Neural cell (in vitro differentiated cells): ENCODE results near the gene JAZF1. TPM values are rescaled to one million over a fixed set of nuclear protein-coding genes. Genes with fewer than 3 reads are reported as not detected.

Experiments used
- H2AFZ ChIP-seq: fragments of 200-600, 300-800 bp; sonication (generic), shearing (Covaris generic); 2 replicates; pipeline ENCODE4 v1.6.0; 2014; ENCODE audit warnings: low read depth, mild to moderate bottlenecking, antibody characterized with exemption, low read length, moderate library complexity
- H3F3A ChIP-seq: fragments of 200-600 bp; shearing (Covaris generic); 2 replicates; pipeline ENCODE4 v1.6.1; 2016; ENCODE audit warnings: mild to moderate bottlenecking, moderate library complexity, mixed read lengths, antibody characterized with exemption, low read length; ENCODE audit not compliant: insufficient read depth, poor library complexity, severe bottlenecking
- H3K27ac ChIP-seq: fragments of 200-600, 300-800 bp; sonication (generic), shearing (Covaris generic); 2 replicates; pipeline ENCODE4 v1.5.1; 2014; ENCODE audit warnings: mild to moderate bottlenecking, low read length, moderate library complexity
- H3K27me3 ChIP-seq: fragments of 300-800, 200-600 bp; sonication (generic), shearing (Covaris generic); 2 replicates; pipeline ENCODE4 v1.6.0; 2014; ENCODE audit warnings: mild to moderate bottlenecking, low read depth, low read length, moderate library complexity; ENCODE audit not compliant: insufficient read depth
- H3K36me3 ChIP-seq: fragments of 300-800, 200-600 bp; sonication (generic), shearing (Covaris generic); 2 replicates; pipeline ENCODE4 v1.5.1; 2014; ENCODE audit warnings: mild to moderate bottlenecking, antibody characterized with exemption, low read length, moderate library complexity; ENCODE audit not compliant: insufficient read depth
- H3K4me2 ChIP-seq: fragments of 300-800, 200-600 bp; sonication (generic), shearing (Covaris generic); 2 replicates; pipeline ENCODE4 v1.6.0; 2014; ENCODE audit warnings: mild to moderate bottlenecking, low read length
- H3K4me3 ChIP-seq: fragments of 300-800, 200-600 bp; sonication (generic), shearing (Covaris generic); 2 replicates; pipeline ENCODE4 v1.5.1; 2014; ENCODE audit warnings: mild to moderate bottlenecking, low read length, moderate library complexity
- H3K79me2 ChIP-seq: fragments of 200-600 bp; shearing (Covaris generic); replicated peaks from 2 replicates; pipeline ENCODE4 v1.6.0; 2014; ENCODE audit warnings: mild to moderate bottlenecking, low read length, moderate library complexity; ENCODE audit not compliant: insufficient read depth
- H3K9ac ChIP-seq: fragments of 300-800, 200-600 bp; sonication (generic), shearing (Covaris generic); 2 replicates; pipeline ENCODE4 v1.6.1; 2016; ENCODE audit warnings: mild to moderate bottlenecking, low read length, mixed read lengths
- H3K9me2 ChIP-seq: fragments of 200-600 bp; shearing (Covaris generic); 2 replicates; pipeline ENCODE4 v1.6.1; 2016; ENCODE audit warnings: mild to moderate bottlenecking, low read length, mixed read lengths; ENCODE audit not compliant: insufficient read depth
- H3K9me3 ChIP-seq: fragments of 200-600, 300-800 bp; sonication (generic), shearing (Covaris generic); 2 replicates; pipeline ENCODE4 v1.6.1; 2016; ENCODE audit warnings: mild to moderate bottlenecking, mixed run types, low read length, moderate library complexity, mixed read lengths
- H4K20me1 ChIP-seq: fragments of 200-600 bp; shearing (Covaris generic); 2 replicates; pipeline ENCODE4 v1.6.1; 2016; ENCODE audit warnings: mild to moderate bottlenecking, mixed run types; ENCODE audit not compliant: insufficient read depth
- EP300 ChIP-seq: fragments of 450-650 bp; conservative IDR thresholded peaks from 2 replicates; pipeline ENCODE4 v1.6.1; 2014; ENCODE audit warnings: antibody characterized with exemption, mild to moderate bottlenecking, moderate library complexity; ENCODE audit not compliant: poor library complexity, severe bottlenecking
- EZH2 ChIP-seq: fragments of 200-600, 300-800 bp; shearing (Covaris generic), sonication (generic); IDR thresholded peaks from 2 replicates; pipeline ENCODE4 v1.6.1; 2014; ENCODE audit warnings: antibody characterized with exemption, low read length, borderline replicate concordance, mild to moderate bottlenecking; ENCODE audit not compliant: insufficient read depth, poor library complexity, severe bottlenecking
- MXI1 ChIP-seq: fragments of 450-650 bp; conservative IDR thresholded peaks from 2 replicates; pipeline ENCODE4 v1.6.1; 2014; ENCODE audit warnings: antibody characterized with exemption, mild to moderate bottlenecking; ENCODE audit not compliant: poor library complexity, severe bottlenecking
- POLR2AphosphoS5 ChIP-seq: IDR thresholded peaks from 2 replicates; pipeline ENCODE4 v1.6.1; 2012
- RAD21 ChIP-seq: fragments of 450-650 bp; conservative IDR thresholded peaks from 2 replicates; pipeline ENCODE4 v1.6.1; 2014; ENCODE audit warnings: antibody characterized with exemption, mild to moderate bottlenecking, moderate library complexity
- TAF1 ChIP-seq: IDR thresholded peaks from 2 replicates; pipeline ENCODE4 v1.6.1; 2012; ENCODE audit warnings: low read depth
- polyA plus RNA-seq: library from polyadenylated mRNA; depleted of rRNA; stranded (reverse); fragments of >200 nt; gene quantifications from 2 replicates; pipeline ENCODE4 v1.2.3, GENCODE V29; 2014
- TF ChIP-seq, protein P1 (sequence below): IDR thresholded peaks from 2 replicates; pipeline ENCODE4 v1.6.1; 2012; ENCODE audit warnings: borderline replicate concordance
- TF ChIP-seq, protein P2 (sequence below): fragments of 450-650 bp; IDR thresholded peaks from 2 replicates; pipeline ENCODE4 v1.5.1; 2014; ENCODE audit warnings: antibody characterized with exemption, mild to moderate bottlenecking, moderate library complexity; ENCODE audit not compliant: poor library complexity, severe bottlenecking

JAZF1 gene
- polyA plus RNA-seq, 1 donor from 2014 or later = 29.5 TPM

DNA sequence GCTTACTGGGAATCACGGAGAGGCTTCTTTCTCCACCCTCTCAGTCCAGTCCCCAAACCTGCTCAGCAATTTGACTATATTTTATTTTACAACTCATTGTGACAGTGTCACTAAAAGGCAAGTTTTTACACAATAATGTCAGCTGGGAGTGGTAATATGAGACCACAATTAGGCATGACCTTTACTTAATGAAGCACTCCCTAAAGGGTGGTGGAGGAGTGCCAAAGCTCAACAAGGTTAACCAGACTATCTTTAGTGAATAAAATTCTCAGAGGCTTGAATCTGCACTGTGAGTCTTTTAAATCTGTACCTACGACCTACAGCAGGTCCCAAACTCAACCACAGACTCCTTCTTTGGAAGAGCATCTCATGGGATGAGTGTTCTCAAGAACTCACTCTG, 225.0 kb downstream of the JAZF1 start:
- Histone ChIP-seq H3K9ac (no peak overlapping the region), H3K27me3 (no peaks in the 10 kb centered on the region), H3K36me3 (no peaks in the 10 kb centered on the region), H3K27ac (no peak overlapping the region), H3K4me2 (no peak overlapping the region), H4K20me1 (no peaks in the 10 kb centered on the region), H3K9me2 (no peaks in the 10 kb centered on the region), H3K9me3 (no peaks in the 10 kb centered on the region), H3K79me2 (no peaks in the 10 kb centered on the region), H3F3A (no peaks in the 10 kb centered on the region), H3K4me3 (no peak overlapping the region), H2AFZ (no peak overlapping the region)
- TF ChIP-seq EZH2 (no peak), EP300 (no peak), MXI1 (no peak)
- TF ChIP-seq, protein P1, sequence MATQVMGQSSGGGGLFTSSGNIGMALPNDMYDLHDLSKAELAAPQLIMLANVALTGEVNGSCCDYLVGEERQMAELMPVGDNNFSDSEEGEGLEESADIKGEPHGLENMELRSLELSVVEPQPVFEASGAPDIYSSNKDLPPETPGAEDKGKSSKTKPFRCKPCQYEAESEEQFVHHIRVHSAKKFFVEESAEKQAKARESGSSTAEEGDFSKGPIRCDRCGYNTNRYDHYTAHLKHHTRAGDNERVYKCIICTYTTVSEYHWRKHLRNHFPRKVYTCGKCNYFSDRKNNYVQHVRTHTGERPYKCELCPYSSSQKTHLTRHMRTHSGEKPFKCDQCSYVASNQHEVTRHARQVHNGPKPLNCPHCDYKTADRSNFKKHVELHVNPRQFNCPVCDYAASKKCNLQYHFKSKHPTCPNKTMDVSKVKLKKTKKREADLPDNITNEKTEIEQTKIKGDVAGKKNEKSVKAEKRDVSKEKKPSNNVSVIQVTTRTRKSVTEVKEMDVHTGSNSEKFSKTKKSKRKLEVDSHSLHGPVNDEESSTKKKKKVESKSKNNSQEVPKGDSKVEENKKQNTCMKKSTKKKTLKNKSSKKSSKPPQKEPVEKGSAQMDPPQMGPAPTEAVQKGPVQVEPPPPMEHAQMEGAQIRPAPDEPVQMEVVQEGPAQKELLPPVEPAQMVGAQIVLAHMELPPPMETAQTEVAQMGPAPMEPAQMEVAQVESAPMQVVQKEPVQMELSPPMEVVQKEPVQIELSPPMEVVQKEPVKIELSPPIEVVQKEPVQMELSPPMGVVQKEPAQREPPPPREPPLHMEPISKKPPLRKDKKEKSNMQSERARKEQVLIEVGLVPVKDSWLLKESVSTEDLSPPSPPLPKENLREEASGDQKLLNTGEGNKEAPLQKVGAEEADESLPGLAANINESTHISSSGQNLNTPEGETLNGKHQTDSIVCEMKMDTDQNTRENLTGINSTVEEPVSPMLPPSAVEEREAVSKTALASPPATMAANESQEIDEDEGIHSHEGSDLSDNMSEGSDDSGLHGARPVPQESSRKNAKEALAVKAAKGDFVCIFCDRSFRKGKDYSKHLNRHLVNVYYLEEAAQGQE = no peak

- Histone ChIP-seq H3K27ac (no peak overlapping the region), H3K4me3 (no peak overlapping the region), H2AFZ (no peak overlapping the region), H4K20me1 (no peaks in the 10 kb centered on the region), H3K27me3 (no peaks in the 10 kb centered on the region), H3K9me2 (no peaks in the 10 kb centered on the region), H3F3A (no peaks in the 10 kb centered on the region), H3K9ac (no peak overlapping the region), H3K9me3 (no peaks in the 10 kb centered on the region), H3K79me2 (no peaks in the 10 kb centered on the region), H3K4me2 (no peak overlapping the region), H3K36me3 (no peaks in the 10 kb centered on the region)
- TF ChIP-seq POLR2AphosphoS5 = no peak
- no peak for TF ChIP-seq RAD21
- no peak for TF ChIP-seq EP300
- TF ChIP-seq, protein P2, sequence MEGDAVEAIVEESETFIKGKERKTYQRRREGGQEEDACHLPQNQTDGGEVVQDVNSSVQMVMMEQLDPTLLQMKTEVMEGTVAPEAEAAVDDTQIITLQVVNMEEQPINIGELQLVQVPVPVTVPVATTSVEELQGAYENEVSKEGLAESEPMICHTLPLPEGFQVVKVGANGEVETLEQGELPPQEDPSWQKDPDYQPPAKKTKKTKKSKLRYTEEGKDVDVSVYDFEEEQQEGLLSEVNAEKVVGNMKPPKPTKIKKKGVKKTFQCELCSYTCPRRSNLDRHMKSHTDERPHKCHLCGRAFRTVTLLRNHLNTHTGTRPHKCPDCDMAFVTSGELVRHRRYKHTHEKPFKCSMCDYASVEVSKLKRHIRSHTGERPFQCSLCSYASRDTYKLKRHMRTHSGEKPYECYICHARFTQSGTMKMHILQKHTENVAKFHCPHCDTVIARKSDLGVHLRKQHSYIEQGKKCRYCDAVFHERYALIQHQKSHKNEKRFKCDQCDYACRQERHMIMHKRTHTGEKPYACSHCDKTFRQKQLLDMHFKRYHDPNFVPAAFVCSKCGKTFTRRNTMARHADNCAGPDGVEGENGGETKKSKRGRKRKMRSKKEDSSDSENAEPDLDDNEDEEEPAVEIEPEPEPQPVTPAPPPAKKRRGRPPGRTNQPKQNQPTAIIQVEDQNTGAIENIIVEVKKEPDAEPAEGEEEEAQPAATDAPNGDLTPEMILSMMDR = no peak
- TF ChIP-seq, protein P1 = no peak
- no peak for TF ChIP-seq TAF1
Observed at GRCh38 chr7:27955011-27955410, 225.6 kb downstream of the JAZF1 start.
